ENCODE results near the gene WRNIP1. TPM values are rescaled to one million over a fixed set of nuclear protein-coding genes. Genes with fewer than 3 reads are reported as not detected.

The WRNIP1 gene
- total RNA-seq, 1 donor from 2014 or later = 58.4 TPM

GRCh38 chr6:2802521-2803060 lies 37.4 kb downstream of the WRNIP1 start:
- FAIRE-seq = no peak
- no peak for DNase-seq (ENCODE audit: low read depth)
- H3K36me3 ChIP-seq (ENCODE audit: control insufficient read depth, insufficient read depth, low read length) = no peaks in the 10 kb centered on the region

GRCh38 chr6:2803731-2804429 lies 38.7 kb downstream of the WRNIP1 start:
- Histone ChIP-seq H3K36me3 (ENCODE audit: control insufficient read depth, insufficient read depth, low read length) (no peaks in the 10 kb centered on the region), H3K27me3 (ENCODE audit: control insufficient read depth, insufficient read depth, low read length) (no peaks in the 10 kb centered on the region), H3K4me3 (ENCODE audit: low read depth, low read length) (no peak overlapping the region)
- TF ChIP-seq CTCF (IDR thresholded peaks at IDR 0.05; ENCODE audit: insufficient read depth, low read length, severe bottlenecking) = no peak
- no peak for FAIRE-seq
- DNase-seq (ENCODE audit: low read depth) = no peak

More at GRCh38 chr6:2802521-2803060, 37.4 kb downstream of the WRNIP1 start:
- Histone ChIP-seq H3K4me3 (ENCODE audit: low read depth, low read length) (no peak overlapping the region), H3K27me3 (ENCODE audit: control insufficient read depth, insufficient read depth, low read length) (no peaks in the 10 kb centered on the region)
- no peak for TF ChIP-seq CTCF (IDR thresholded peaks at IDR 0.05; ENCODE audit: insufficient read depth, low read length, severe bottlenecking)

- H3K4me3 ChIP-seq (ENCODE audit: low read depth, low read length) = no peak overlapping the region
- no peaks in the 10 kb centered on the region for H3K36me3 ChIP-seq (ENCODE audit: control insufficient read depth, insufficient read depth, low read length)
- no peak for TF ChIP-seq CTCF (IDR thresholded peaks at IDR 0.05; ENCODE audit: insufficient read depth, low read length, severe bottlenecking)
- DNase-seq (ENCODE audit: low read depth) (no peak), FAIRE-seq (no peak)
- H3K27me3 ChIP-seq (ENCODE audit: control insufficient read depth, insufficient read depth, low read length) = no peaks in the 10 kb centered on the region
Observed at GRCh38 chr6:2804516-2804915, 39.3 kb downstream of the WRNIP1 start.

GRCh38 chr6:2805031-2805430 lies 39.8 kb downstream of the WRNIP1 start:
- FAIRE-seq (no peak), DNase-seq (ENCODE audit: low read depth) (no peak)
- Histone ChIP-seq H3K27me3 (ENCODE audit: control insufficient read depth, insufficient read depth, low read length) (no peaks in the 10 kb centered on the region), H3K4me3 (ENCODE audit: low read depth, low read length) (no peak overlapping the region), H3K36me3 (ENCODE audit: control insufficient read depth, insufficient read depth, low read length) (no peaks in the 10 kb centered on the region)
- no peak for TF ChIP-seq CTCF (IDR thresholded peaks at IDR 0.05; ENCODE audit: insufficient read depth, low read length, severe bottlenecking)

- H3K36me3 ChIP-seq (ENCODE audit: control insufficient read depth, insufficient read depth, low read length) = no peaks in the 10 kb centered on the region
- no peak for FAIRE-seq
- H3K27me3 ChIP-seq (ENCODE audit: control insufficient read depth, insufficient read depth, low read length) = no peaks in the 10 kb centered on the region
- H3K4me3 ChIP-seq (ENCODE audit: low read depth, low read length) = no peak overlapping the region
- TF ChIP-seq CTCF (IDR thresholded peaks at IDR 0.05; ENCODE audit: insufficient read depth, low read length, severe bottlenecking) = no peak
- DNase-seq (ENCODE audit: low read depth) = no peak
Observed at GRCh38 chr6:2806644-2807043, 41.5 kb downstream of the WRNIP1 start.
